ENCODE results near the gene PMPCA.

Gene PMPCA

GRCh38 chr9:136448655-136449054 is 38.2 kb downstream of the PMPCA start:
- no peak for TF ChIP-seq RAD21 (IDR thresholded peaks at IDR 0.05; ENCODE audit: low read depth)
- no peak for TF ChIP-seq TEAD4 (IDR thresholded peaks at IDR 0.05)
- no peak for TF ChIP-seq NFIC (IDR thresholded peaks at IDR 0.05)
- no peak for TF ChIP-seq CREB1 (IDR thresholded peaks at IDR 0.05; ENCODE audit: low read depth)
- TF ChIP-seq FOXM1 (IDR thresholded peaks at IDR 0.05; ENCODE audit: borderline replicate concordance, low read depth): no peak
- TF ChIP-seq TCF12 (IDR thresholded peaks at IDR 0.05; ENCODE audit: low read depth): no peak
- TF ChIP-seq, protein P1, sequence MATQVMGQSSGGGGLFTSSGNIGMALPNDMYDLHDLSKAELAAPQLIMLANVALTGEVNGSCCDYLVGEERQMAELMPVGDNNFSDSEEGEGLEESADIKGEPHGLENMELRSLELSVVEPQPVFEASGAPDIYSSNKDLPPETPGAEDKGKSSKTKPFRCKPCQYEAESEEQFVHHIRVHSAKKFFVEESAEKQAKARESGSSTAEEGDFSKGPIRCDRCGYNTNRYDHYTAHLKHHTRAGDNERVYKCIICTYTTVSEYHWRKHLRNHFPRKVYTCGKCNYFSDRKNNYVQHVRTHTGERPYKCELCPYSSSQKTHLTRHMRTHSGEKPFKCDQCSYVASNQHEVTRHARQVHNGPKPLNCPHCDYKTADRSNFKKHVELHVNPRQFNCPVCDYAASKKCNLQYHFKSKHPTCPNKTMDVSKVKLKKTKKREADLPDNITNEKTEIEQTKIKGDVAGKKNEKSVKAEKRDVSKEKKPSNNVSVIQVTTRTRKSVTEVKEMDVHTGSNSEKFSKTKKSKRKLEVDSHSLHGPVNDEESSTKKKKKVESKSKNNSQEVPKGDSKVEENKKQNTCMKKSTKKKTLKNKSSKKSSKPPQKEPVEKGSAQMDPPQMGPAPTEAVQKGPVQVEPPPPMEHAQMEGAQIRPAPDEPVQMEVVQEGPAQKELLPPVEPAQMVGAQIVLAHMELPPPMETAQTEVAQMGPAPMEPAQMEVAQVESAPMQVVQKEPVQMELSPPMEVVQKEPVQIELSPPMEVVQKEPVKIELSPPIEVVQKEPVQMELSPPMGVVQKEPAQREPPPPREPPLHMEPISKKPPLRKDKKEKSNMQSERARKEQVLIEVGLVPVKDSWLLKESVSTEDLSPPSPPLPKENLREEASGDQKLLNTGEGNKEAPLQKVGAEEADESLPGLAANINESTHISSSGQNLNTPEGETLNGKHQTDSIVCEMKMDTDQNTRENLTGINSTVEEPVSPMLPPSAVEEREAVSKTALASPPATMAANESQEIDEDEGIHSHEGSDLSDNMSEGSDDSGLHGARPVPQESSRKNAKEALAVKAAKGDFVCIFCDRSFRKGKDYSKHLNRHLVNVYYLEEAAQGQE (IDR thresholded peaks at IDR 0.05; ENCODE audit: low read depth): no peak
- TF ChIP-seq EP300 (IDR thresholded peaks at IDR 0.05; ENCODE audit: borderline replicate concordance): no peak
- no peak for TF ChIP-seq TAF1 (IDR thresholded peaks at IDR 0.05; ENCODE audit: low read depth)
- TF ChIP-seq CEBPB (IDR thresholded peaks at IDR 0.05): no peak
- no peak for TF ChIP-seq MAX (IDR thresholded peaks at IDR 0.05)
- TF ChIP-seq EGR1 (IDR thresholded peaks at IDR 0.05): no peak
- TF ChIP-seq ZBTB7A (IDR thresholded peaks at IDR 0.05; ENCODE audit: low read depth): no peak

GRCh38 chr9:136451221-136451877 is 40.9 kb downstream of the PMPCA start:
- TF ChIP-seq, protein P1 (IDR thresholded peaks at IDR 0.05; ENCODE audit: low read depth): no peak
- no peak for TF ChIP-seq CREB1 (IDR thresholded peaks at IDR 0.05; ENCODE audit: low read depth)

DNA sequence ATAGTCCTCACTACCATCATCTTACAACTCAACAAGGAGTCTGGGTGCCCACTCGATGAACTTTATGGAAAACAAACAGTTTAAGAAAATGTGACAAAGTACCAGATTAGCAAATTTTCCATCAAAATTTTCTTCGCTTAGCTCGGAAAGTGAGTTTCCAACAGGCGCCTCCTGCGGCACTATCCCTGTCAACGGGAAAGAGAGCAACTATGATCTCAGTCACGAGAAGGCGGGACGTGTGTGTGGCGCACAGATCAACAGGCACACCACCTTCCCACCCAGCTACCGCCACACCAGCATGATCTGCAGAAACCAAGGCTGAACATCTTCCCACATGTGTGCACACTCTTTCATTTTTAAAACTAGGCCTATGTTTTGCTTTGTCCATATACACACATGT is 42.9 kb downstream of the PMPCA start:
- TF ChIP-seq CEBPB (IDR thresholded peaks at IDR 0.05): no peak

GRCh38 chr9:136454026-136454796 is 43.8 kb downstream of the PMPCA start:
- TF ChIP-seq YY1 (IDR thresholded peaks at IDR 0.05; ENCODE audit: low read depth) (no peak), CEBPB (IDR thresholded peaks at IDR 0.05) (no peak), TAF1 (IDR thresholded peaks at IDR 0.05; ENCODE audit: low read depth) (no peak), RAD21 (IDR thresholded peaks at IDR 0.05; ENCODE audit: low read depth) (no peak), TEAD4 (IDR thresholded peaks at IDR 0.05) (no peak), USF1 (IDR thresholded peaks at IDR 0.05) (no peak), FOXM1 (IDR thresholded peaks at IDR 0.05; ENCODE audit: borderline replicate concordance, low read depth) (no peak), NFIC (IDR thresholded peaks at IDR 0.05) (no peak)

DNA sequence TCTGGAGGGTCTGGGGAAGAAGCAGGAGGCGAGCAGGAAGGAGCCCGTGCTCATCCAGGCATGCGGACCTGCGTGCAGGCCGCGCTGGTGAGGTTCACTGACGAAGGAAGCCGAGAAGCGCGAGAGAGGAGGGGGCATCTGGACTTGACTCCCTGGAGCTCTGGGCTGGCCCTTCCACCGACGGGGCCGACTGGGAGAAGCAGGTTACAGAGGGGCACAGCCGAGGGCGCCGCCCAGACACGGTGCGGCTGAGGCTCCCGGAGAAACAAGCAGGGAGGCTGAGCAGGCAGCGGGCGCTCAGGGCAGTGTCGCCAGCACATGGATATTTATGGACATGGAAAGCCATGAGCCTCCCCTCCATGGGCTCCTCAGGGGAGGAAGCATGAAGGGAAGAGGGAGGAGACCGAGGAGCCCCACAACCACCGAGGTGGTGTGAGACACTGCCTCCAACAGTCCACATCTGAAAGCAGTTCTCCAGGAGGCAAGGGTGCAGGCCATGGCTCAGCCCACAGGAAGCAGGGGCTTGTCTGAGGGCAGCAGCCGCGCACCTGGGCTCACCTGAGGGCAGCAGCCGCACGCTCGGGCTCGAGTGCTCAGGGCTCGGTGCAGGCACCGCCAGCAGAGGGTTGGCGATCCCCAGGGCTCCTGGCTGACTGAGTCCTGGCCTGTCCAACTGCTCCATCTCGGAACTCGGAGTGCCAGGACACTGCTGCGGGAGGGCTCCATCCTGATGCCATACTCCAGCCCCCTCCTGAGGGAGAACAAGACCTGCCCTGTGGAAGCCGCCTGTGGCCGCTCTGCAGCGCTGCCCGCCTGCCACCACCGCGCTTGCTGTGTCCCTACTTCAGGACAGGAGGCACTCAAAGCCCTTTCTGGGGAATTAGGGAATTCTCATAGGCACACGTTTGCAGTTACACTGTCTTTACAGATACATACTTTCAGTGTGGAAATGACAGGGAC is 44.9 kb downstream of the PMPCA start:
- TF ChIP-seq, protein P1 (IDR thresholded peaks at IDR 0.05; ENCODE audit: low read depth): no peak
- TF ChIP-seq YY1 (IDR thresholded peaks at IDR 0.05; ENCODE audit: low read depth): no peak

Measured in Ishikawa (cell line).